ENCODE data around the gene TUBA4B.
A peak's percentile ranks its signal among the peaks of the same experiment; 100 is the strongest.

The TUBA4B gene

DNA sequence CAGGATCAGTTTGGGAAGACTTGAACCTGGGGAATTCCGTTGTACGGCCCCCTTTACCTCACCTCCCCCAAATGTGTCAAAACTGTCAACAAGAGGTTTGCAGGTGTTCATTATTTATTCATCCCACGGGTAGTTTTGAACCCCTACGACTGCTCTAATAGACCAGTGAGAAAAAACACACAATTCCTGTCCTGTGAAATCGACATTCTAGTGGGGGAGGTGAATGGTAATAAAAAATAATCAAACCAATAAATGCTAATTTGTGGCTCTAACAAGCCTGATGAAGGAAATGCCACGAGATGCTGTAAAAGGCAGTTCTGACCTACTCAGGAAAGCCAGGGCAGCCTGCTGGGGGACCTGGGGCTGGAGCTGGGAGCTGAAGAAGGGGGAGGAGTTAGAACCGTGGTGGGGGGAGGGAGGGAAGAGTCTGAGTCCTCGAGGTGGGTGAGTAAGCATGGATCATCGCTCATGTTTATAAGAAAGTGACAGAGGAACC, 25.7 kb downstream of the TUBA4B start:
- Histone ChIP-seq H3K27ac (replicated peaks) (no peak overlapping the region), H3K27me3 (ENCODE audit: insufficient read depth, poor library complexity, severe bottlenecking) (no peaks in the 10 kb centered on the region), H3K4me3 (replicated peaks; ENCODE audit: insufficient read depth, low read length) (peak overlapping the region; percentile 47)
- DNase-seq (ENCODE audit: low read depth in 1 of 2, low spot score in 1 of 2), result no peak
- TF ChIP-seq, protein P1, sequence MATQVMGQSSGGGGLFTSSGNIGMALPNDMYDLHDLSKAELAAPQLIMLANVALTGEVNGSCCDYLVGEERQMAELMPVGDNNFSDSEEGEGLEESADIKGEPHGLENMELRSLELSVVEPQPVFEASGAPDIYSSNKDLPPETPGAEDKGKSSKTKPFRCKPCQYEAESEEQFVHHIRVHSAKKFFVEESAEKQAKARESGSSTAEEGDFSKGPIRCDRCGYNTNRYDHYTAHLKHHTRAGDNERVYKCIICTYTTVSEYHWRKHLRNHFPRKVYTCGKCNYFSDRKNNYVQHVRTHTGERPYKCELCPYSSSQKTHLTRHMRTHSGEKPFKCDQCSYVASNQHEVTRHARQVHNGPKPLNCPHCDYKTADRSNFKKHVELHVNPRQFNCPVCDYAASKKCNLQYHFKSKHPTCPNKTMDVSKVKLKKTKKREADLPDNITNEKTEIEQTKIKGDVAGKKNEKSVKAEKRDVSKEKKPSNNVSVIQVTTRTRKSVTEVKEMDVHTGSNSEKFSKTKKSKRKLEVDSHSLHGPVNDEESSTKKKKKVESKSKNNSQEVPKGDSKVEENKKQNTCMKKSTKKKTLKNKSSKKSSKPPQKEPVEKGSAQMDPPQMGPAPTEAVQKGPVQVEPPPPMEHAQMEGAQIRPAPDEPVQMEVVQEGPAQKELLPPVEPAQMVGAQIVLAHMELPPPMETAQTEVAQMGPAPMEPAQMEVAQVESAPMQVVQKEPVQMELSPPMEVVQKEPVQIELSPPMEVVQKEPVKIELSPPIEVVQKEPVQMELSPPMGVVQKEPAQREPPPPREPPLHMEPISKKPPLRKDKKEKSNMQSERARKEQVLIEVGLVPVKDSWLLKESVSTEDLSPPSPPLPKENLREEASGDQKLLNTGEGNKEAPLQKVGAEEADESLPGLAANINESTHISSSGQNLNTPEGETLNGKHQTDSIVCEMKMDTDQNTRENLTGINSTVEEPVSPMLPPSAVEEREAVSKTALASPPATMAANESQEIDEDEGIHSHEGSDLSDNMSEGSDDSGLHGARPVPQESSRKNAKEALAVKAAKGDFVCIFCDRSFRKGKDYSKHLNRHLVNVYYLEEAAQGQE (IDR thresholded peaks at IDR 0.05; ENCODE audit: insufficient replicate concordance, low read depth), result no peak
- no peak for TF ChIP-seq POLR2AphosphoS5 (IDR thresholded peaks at IDR 0.05; ENCODE audit: low read depth)
- no peak for TF ChIP-seq GABPA (IDR thresholded peaks at IDR 0.05; ENCODE audit: low read depth)
- no peak for TF ChIP-seq SPI1 (IDR thresholded peaks at IDR 0.05; ENCODE audit: borderline replicate concordance, low read depth)
- TF ChIP-seq, protein P2, sequence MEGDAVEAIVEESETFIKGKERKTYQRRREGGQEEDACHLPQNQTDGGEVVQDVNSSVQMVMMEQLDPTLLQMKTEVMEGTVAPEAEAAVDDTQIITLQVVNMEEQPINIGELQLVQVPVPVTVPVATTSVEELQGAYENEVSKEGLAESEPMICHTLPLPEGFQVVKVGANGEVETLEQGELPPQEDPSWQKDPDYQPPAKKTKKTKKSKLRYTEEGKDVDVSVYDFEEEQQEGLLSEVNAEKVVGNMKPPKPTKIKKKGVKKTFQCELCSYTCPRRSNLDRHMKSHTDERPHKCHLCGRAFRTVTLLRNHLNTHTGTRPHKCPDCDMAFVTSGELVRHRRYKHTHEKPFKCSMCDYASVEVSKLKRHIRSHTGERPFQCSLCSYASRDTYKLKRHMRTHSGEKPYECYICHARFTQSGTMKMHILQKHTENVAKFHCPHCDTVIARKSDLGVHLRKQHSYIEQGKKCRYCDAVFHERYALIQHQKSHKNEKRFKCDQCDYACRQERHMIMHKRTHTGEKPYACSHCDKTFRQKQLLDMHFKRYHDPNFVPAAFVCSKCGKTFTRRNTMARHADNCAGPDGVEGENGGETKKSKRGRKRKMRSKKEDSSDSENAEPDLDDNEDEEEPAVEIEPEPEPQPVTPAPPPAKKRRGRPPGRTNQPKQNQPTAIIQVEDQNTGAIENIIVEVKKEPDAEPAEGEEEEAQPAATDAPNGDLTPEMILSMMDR (IDR thresholded peaks at IDR 0.05; ENCODE audit: insufficient read depth, low read length), result no peak

DNA sequence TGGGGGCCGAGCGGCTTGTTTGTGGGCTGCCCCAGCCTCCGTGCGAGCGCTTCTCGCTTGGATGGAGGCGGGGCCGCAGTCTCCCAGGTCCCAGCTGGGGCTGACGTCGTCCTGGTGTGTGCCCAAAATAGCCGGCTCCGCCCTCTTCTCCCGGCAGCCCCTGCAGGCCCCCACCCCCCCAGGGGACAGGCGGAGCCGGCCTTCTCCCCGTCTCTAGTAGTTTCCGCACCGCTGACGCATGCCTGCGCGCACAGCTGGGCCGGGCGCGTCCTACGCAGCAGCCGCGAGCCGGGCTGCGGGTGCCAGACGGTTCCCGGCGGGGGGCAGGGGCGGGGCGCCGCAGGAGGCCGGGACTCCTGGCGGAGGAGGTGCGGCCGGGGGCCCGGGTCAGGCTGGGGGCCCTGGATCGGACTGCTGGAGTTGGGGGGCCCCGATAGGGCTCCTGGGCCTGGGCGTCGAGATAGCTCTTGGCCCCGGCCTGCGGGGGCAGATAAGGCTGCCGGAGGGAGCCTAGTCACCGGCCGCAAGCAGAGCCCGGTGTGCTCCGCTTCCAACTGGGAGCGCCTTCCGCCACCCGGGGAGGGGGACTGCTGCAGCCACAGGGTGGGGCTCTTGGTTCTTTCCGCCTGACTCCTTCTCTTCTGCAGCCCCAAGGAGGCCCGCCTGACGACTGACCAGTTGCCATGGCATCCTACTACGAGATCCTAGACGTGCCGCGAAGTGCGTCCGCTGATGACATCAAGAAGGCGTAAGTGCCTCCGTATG, 26.3 kb downstream of the TUBA4B start, which contains the start of gene DNAJB2:
Gene DNAJB2, plus strand, starts transcription at position 216 of the 765 bp plus-strand sequence. Its CDS starts 468 bp downstream, at position 684.
- Histone ChIP-seq H3K4me3 (replicated peaks; ENCODE audit: insufficient read depth, low read length) (peak within 1 kb of the TSS; percentile 47), H3K27me3 (ENCODE audit: insufficient read depth, poor library complexity, severe bottlenecking) (no peaks in the 10 kb centered on the region), H3K27ac (replicated peaks) (peak within 1 kb of the TSS; percentile 64)
- peak; percentile 95 to 98 for DNase-seq (ENCODE audit: low read depth in 1 of 2, low spot score in 1 of 2)
- peak; percentile 54; the same call in 1 of the 2 replicates for TF ChIP-seq POLR2AphosphoS5 (IDR thresholded peaks at IDR 0.05; ENCODE audit: low read depth)
- TF ChIP-seq SPI1 (IDR thresholded peaks at IDR 0.05; ENCODE audit: borderline replicate concordance, low read depth), result peak; percentile 27; the same call in 1 of the 2 replicates
- TF ChIP-seq, protein P1 (IDR thresholded peaks at IDR 0.05; ENCODE audit: insufficient replicate concordance, low read depth), result no peak
- TF ChIP-seq GABPA (IDR thresholded peaks at IDR 0.05; ENCODE audit: low read depth), result no peak

DNA sequence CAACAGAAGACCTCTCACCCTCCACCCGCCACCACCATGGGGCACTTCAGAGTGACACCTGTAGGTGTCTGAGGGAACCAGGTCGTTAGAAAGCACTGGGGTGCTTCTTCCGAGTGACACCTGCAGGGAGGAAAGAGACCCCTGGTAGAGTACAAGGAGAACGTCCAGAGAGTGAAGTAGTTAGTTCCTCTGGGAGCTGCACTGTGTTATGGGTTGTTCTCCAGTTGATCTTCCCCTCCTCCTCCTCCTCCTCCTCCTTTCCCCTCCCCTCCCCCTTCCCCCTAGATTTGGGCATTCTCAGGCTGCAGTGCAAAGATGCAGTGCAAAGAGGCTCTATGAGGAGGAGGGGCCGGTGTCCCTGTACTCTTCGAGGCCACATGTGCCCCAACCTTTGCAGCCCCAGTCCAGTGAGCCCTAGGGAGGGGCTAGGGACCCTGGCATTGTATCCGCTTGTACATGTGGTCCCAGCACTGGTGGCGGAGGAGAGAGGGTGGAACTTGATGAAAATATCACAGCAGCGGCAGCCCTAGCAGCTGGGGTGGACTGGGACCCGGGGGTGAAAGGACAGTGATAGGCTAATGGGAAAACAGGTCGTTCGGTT, 27.0 kb downstream of the TUBA4B start:
- H3K27ac ChIP-seq (replicated peaks), result peak overlapping the region; percentile 64; the same call in 1 of the 2 replicates
- peak overlapping the region; percentile 47 for H3K4me3 ChIP-seq (replicated peaks; ENCODE audit: insufficient read depth, low read length)
- H3K27me3 ChIP-seq (ENCODE audit: insufficient read depth, poor library complexity, severe bottlenecking), result no peaks in the 10 kb centered on the region
- TF ChIP-seq, protein P1 (IDR thresholded peaks at IDR 0.05; ENCODE audit: insufficient replicate concordance, low read depth), result no peak
- TF ChIP-seq GABPA (IDR thresholded peaks at IDR 0.05; ENCODE audit: low read depth), result no peak
- TF ChIP-seq SPI1 (IDR thresholded peaks at IDR 0.05; ENCODE audit: borderline replicate concordance, low read depth), result no peak
- TF ChIP-seq, protein P2 (IDR thresholded peaks at IDR 0.05; ENCODE audit: insufficient read depth, low read length), result no peak
- TF ChIP-seq POLR2AphosphoS5 (IDR thresholded peaks at IDR 0.05; ENCODE audit: low read depth), result no peak
- no peak for DNase-seq (ENCODE audit: low read depth in 1 of 2, low spot score in 1 of 2)
